CD4-positive, alpha-beta memory T cell (primary cell): ENCODE data around the gene ANKRD33B. TPM values are rescaled to one million over a fixed set of nuclear protein-coding genes. Genes with fewer than 3 reads are reported as not detected.
"Not testable (repeated sequence)": the region's sequence is repeated elsewhere in the genome, so short reads cannot be mapped to it uniquely, and the experiment has no call there.

Experiments
- CTCF ChIA-PET: fragments of 350-600 bp; sonication (Branson Sonifier 250); formaldehyde crosslinking; loops from one replicate; lab custom pipeline; 2021; ENCODE audit warnings: inconsistent platforms; ENCODE audit not compliant: partially characterized antibody; lab: Charles Lee
- POLR2A ChIA-PET: fragments of 350-600 bp; sonication (Branson Sonifier 250); formaldehyde crosslinking; loops from one replicate; lab custom pipeline; 2021; ENCODE audit not compliant: partially characterized antibody; lab: Charles Lee
- DNase-seq, 5 donors: peaks; one replicate each; pipeline versions ENCODE4 v3.0.0 to v3.0.0-alpha.2; 2020 to 2022; ENCODE audit warnings: mixed read lengths in 1 of 5
- H3K27ac ChIP-seq: one replicate; pipeline ENCODE4 v1.7.0; 2013; ENCODE audit warnings: low read depth, low read length
- H3K27me3 ChIP-seq: 2 replicates; pipeline ENCODE4 v1.7.0; 2013; ENCODE audit warnings: mild to moderate bottlenecking, low read length, moderate library complexity; ENCODE audit not compliant: insufficient read depth
- H3K36me3 ChIP-seq: 2 replicates; pipeline ENCODE4 v1.7.0; 2013; ENCODE audit warnings: mild to moderate bottlenecking, low read length, moderate library complexity; ENCODE audit not compliant: insufficient read depth
- H3K4me1 ChIP-seq: 2 replicates; pipeline ENCODE4 v1.7.0; 2013; ENCODE audit warnings: mild to moderate bottlenecking, low read length, moderate library complexity; ENCODE audit not compliant: insufficient read depth
- H3K4me3 ChIP-seq, 2 donors: one replicate each; pipeline ENCODE4 v1.7.0; 2013; ENCODE audit warnings: low read length in 2 of 2, mild to moderate bottlenecking in 1 of 2
- H3K9me3 ChIP-seq, 2 donors: one replicate each; pipeline ENCODE4 v1.7.0; 2013; ENCODE audit warnings: low read length in 2 of 2, control low read depth in 1 of 2; ENCODE audit not compliant: control insufficient read depth in 1 of 2
- H3K27ac Mint-ChIP-seq, 7 donors: one replicate each; pipeline ENCODE4 v1.8.0; 2020 to 2021; ENCODE audit warnings: mixed read lengths in 7 of 7, mild to moderate bottlenecking in 6 of 7, inconsistent platforms in 3 of 7, moderate library complexity in 3 of 7
- H3K27me3 Mint-ChIP-seq, 2 donors: one replicate each; pipeline ENCODE4 v1.8.0; 2020 to 2021; ENCODE audit warnings: mixed read lengths in 2 of 2
- H3K36me3 Mint-ChIP-seq, 2 donors: one replicate each; pipeline ENCODE4 v1.8.0; 2020 to 2021; ENCODE audit warnings: mixed read lengths in 2 of 2, inconsistent platforms in 1 of 2, mild to moderate bottlenecking in 1 of 2
- H3K4me1 Mint-ChIP-seq, 4 donors: one replicate each; pipeline ENCODE4 v1.8.0; 2020 to 2021; ENCODE audit warnings: mixed read lengths in 4 of 4, mild to moderate bottlenecking in 1 of 4
- H3K4me3 Mint-ChIP-seq, 8 donors: one replicate each; pipeline ENCODE4 v1.8.0; 2020 to 2021; ENCODE audit warnings: mixed read lengths in 8 of 8, mild to moderate bottlenecking in 7 of 8, moderate library complexity in 6 of 8, inconsistent platforms in 3 of 8
- H3K9me3 Mint-ChIP-seq, 8 donors: one replicate each; pipeline ENCODE4 v1.8.0; 2020 to 2021; ENCODE audit warnings: mixed read lengths in 8 of 8, mild to moderate bottlenecking in 5 of 8, inconsistent platforms in 3 of 8, moderate library complexity in 1 of 8
- intact Hi-C: fragments of 100-400 bp; cut with micrococcal nuclease; formaldehyde crosslinking; loops from one replicate; pipeline ENCODE4 v1.15.1; 2023
- polyA plus RNA-seq, 2 donors: library from polyadenylated mRNA; unstranded; fragments of 300-500 nt; fragmentation: Illumina TruSeq; gene quantifications; one replicate each; pipeline ENCODE4 v1.2.3, GENCODE V29; 2021
- total RNA-seq, 2 experiments: library from RNA; stranded (reverse); gene quantifications; one replicate each; pipeline ENCODE4 v1.2.3, GENCODE V29; 2021

The ANKRD33B gene
- 1 to 10 TPM; 2.0 to 2.3 TPM for total RNA-seq
- polyA plus RNA-seq = under 1 TPM; 0.05 to 0.37 TPM

- Histone ChIP-seq H3K27ac (peak within 1 kb of the TSS; percentile 74), H3K9me3 (no peaks in the 10 kb centered on the region), H3K27me3 (no peaks in the 10 kb centered on the region), H3K4me1 (peaks cover 22% of the 10 kb centered on the region), H3K4me3 (peak within 1 kb of the TSS; percentile 29 to 60), H3K36me3 (no peaks in the 10 kb centered on the region)
- Mint-ChIP-seq H3K4me3 (peak within 1 kb of the TSS; percentile 84 to 93 (median 88)), H3K4me1 (peaks cover 8 to 28% (median 20%) of the 10 kb centered on the region in 4 donors), H3K9me3 (peaks cover 0 to 2% (median 0%) of the 10 kb centered on the region in 8 donors), H3K27ac (peak within 1 kb of the TSS in 5 of 7 donors; percentile 57 to 87 (median 73)), H3K27me3 (no peaks in the 10 kb centered on the region), H3K36me3 (no peaks in the 10 kb centered on the region)
- ChIA-PET POLR2A (interaction anchor here (1.2 kb wide), 1 partner anchor 121 kb away, joined by 3 read pairs; no protein-coding TSS in a partner anchor), CTCF (no interaction called here)
- peak; percentile 74 to 80 (median 77) for DNase-seq
- intact Hi-C loops = loop anchor here (1.0 to 2.0 kb wide), 5 partner anchors 71 to 314 kb away; partner anchors contain the start of genes CCT5, DAP and ROPN1L
These were observed at the start of gene ANKRD33B for GRCh38 chr5:10563945-10564837. TSS of gene ANKRD33B (plus strand) at chr5:10564070. CDS start at chr5:10564468, 398 bp downstream.

- H3K4me1 Mint-ChIP-seq, H3K36me3 ChIP-seq, H3K27me3 ChIP-seq, H3K27ac ChIP-seq, H3K36me3 Mint-ChIP-seq, CTCF ChIA-PET, intact Hi-C loops, H3K4me3 ChIP-seq, H3K9me3 ChIP-seq, DNase-seq, H3K27me3 Mint-ChIP-seq, POLR2A ChIA-PET, H3K4me3 Mint-ChIP-seq, H3K9me3 Mint-ChIP-seq, H3K27ac Mint-ChIP-seq, H3K4me1 ChIP-seq: not testable (repeated sequence)
These were observed 49.3 kb upstream of the ANKRD33B start for GRCh38 chr5:10514572-10514971.

- Mint-ChIP-seq H3K4me1 (no peaks in the 10 kb centered on the region), H3K27ac (no peak overlapping the region), H3K27me3 (peaks cover 4 to 9% of the 10 kb centered on the region in 2 donors), H3K9me3 (peaks cover 0 to 5% (median 0%) of the 10 kb centered on the region in 8 donors), H3K36me3 (no peaks in the 10 kb centered on the region), H3K4me3 (no peak overlapping the region)
- intact Hi-C loops = no loop called here
- no peak for DNase-seq
- CTCF ChIA-PET = no interaction called here
- Histone ChIP-seq H3K27me3 (no peaks in the 10 kb centered on the region), H3K9me3 (no peaks in the 10 kb centered on the region), H3K36me3 (no peaks in the 10 kb centered on the region), H3K4me3 (no peak overlapping the region), H3K4me1 (no peaks in the 10 kb centered on the region), H3K27ac (no peak overlapping the region)
- POLR2A ChIA-PET = no interaction called here
These were observed 48.4 kb upstream of the ANKRD33B start for GRCh38 chr5:10515492-10515891.

- Histone ChIP-seq H3K4me1 (no peaks in the 10 kb centered on the region), H3K36me3 (no peaks in the 10 kb centered on the region), H3K9me3 (no peaks in the 10 kb centered on the region), H3K27me3 (no peaks in the 10 kb centered on the region), H3K4me3 (no peak overlapping the region), H3K27ac (no peak overlapping the region)
- Mint-ChIP-seq H3K27ac (peak overlapping the region in 1 of 7 donors; percentile 49), H3K36me3 (no peaks in the 10 kb centered on the region), H3K27me3 (peaks cover 0 to 5% of the 10 kb centered on the region in 2 donors), H3K4me3 (no peak overlapping the region), H3K4me1 (no peaks in the 10 kb centered on the region), H3K9me3 (peaks cover 0 to 7% (median 3%) of the 10 kb centered on the region in 8 donors)
- POLR2A ChIA-PET = interaction anchor here (0.7 kb wide), 1 partner anchor 184 kb away, joined by 3 read pairs; no protein-coding TSS in a partner anchor
- intact Hi-C loops = no loop called here
- CTCF ChIA-PET = no interaction called here
- DNase-seq = no peak
These were observed 45.5 kb upstream of the ANKRD33B start for GRCh38 chr5:10518347-10518746.

- H3K36me3 Mint-ChIP-seq = no peaks in the 10 kb centered on the region
- ChIA-PET CTCF (no interaction called here), POLR2A (no interaction called here)
- Histone ChIP-seq H3K27ac (no peak overlapping the region), H3K36me3 (no peaks in the 10 kb centered on the region), H3K4me3 (no peak overlapping the region), H3K9me3 (no peaks in the 10 kb centered on the region), H3K27me3 (no peaks in the 10 kb centered on the region), H3K4me1 (no peaks in the 10 kb centered on the region)
- H3K9me3 Mint-ChIP-seq = peaks cover 0 to 7% (median 3%) of the 10 kb centered on the region in 8 donors
- no peak for DNase-seq
- no peak overlapping the region for H3K4me3 Mint-ChIP-seq
- H3K27me3 Mint-ChIP-seq = peaks cover 0 to 2% of the 10 kb centered on the region in 2 donors
- H3K27ac Mint-ChIP-seq = no peak overlapping the region
- intact Hi-C loops = no loop called here
- no peaks in the 10 kb centered on the region for H3K4me1 Mint-ChIP-seq
These were observed 44.1 kb upstream of the ANKRD33B start for GRCh38 chr5:10519729-10520128.

- Mint-ChIP-seq H3K9me3 (peaks cover 0 to 7% (median 0%) of the 10 kb centered on the region in 8 donors), H3K27me3 (peaks cover 0 to under 1% of the 10 kb centered on the region in 2 donors), H3K27ac (no peak overlapping the region), H3K4me3 (no peak overlapping the region), H3K4me1 (no peaks in the 10 kb centered on the region), H3K36me3 (no peaks in the 10 kb centered on the region)
- Histone ChIP-seq H3K27ac (no peak overlapping the region), H3K9me3 (no peaks in the 10 kb centered on the region), H3K4me3 (no peak overlapping the region), H3K27me3 (no peaks in the 10 kb centered on the region), H3K4me1 (no peaks in the 10 kb centered on the region), H3K36me3 (no peaks in the 10 kb centered on the region)
- CTCF ChIA-PET = interaction anchor here (0.6 kb wide), 1 partner anchor 150 kb away, joined by 3 read pairs; no protein-coding TSS in a partner anchor
- DNase-seq = no peak
- POLR2A ChIA-PET = no interaction called here
- intact Hi-C loops = no loop called here
These were observed 43.2 kb upstream of the ANKRD33B start for GRCh38 chr5:10520706-10521105.

GRCh38 chr5:10521466-10522223 is 42.2 kb upstream of the ANKRD33B start:
- intact Hi-C loops = no loop called here
- Histone ChIP-seq H3K27me3 (no peaks in the 10 kb centered on the region), H3K4me1 (no peaks in the 10 kb centered on the region), H3K9me3 (no peaks in the 10 kb centered on the region), H3K4me3 (no peak overlapping the region), H3K36me3 (no peaks in the 10 kb centered on the region), H3K27ac (no peak overlapping the region)
- Mint-ChIP-seq H3K9me3 (peaks cover 0 to 7% (median 0%) of the 10 kb centered on the region in 8 donors), H3K36me3 (no peaks in the 10 kb centered on the region), H3K27ac (no peak overlapping the region), H3K4me1 (no peaks in the 10 kb centered on the region), H3K27me3 (no peaks in the 10 kb centered on the region), H3K4me3 (no peak overlapping the region)
- ChIA-PET POLR2A (no interaction called here), CTCF (no interaction called here)
- no peak for DNase-seq
